Mucosa of gallbladder (tissue), 1 donor: ENCODE measurements around the gene TAPBP. TPM values are rescaled to one million over a fixed set of nuclear protein-coding genes. Genes with fewer than 3 reads are reported as not detected.
A peak's percentile ranks its signal among the peaks of the same experiment; 100 is the strongest.
"Not testable (repeated sequence)": the region's sequence is repeated elsewhere in the genome, so short reads cannot be mapped to it uniquely, and the experiment has no call there.

Experiments used
- DNase-seq: peaks from one replicate; pipeline ENCODE4 v3.0.0-alpha.2; 2020; ENCODE audit warnings: low spot score
- total RNA-seq: library from RNA; stranded (reverse); gene quantifications from one replicate; pipeline ENCODE4 v1.2.1, GENCODE V29; 2021
- donor health status: DM: no; HTN: no; CAD: no.

TAPBP gene
- total RNA-seq = 200 TPM

DNA sequence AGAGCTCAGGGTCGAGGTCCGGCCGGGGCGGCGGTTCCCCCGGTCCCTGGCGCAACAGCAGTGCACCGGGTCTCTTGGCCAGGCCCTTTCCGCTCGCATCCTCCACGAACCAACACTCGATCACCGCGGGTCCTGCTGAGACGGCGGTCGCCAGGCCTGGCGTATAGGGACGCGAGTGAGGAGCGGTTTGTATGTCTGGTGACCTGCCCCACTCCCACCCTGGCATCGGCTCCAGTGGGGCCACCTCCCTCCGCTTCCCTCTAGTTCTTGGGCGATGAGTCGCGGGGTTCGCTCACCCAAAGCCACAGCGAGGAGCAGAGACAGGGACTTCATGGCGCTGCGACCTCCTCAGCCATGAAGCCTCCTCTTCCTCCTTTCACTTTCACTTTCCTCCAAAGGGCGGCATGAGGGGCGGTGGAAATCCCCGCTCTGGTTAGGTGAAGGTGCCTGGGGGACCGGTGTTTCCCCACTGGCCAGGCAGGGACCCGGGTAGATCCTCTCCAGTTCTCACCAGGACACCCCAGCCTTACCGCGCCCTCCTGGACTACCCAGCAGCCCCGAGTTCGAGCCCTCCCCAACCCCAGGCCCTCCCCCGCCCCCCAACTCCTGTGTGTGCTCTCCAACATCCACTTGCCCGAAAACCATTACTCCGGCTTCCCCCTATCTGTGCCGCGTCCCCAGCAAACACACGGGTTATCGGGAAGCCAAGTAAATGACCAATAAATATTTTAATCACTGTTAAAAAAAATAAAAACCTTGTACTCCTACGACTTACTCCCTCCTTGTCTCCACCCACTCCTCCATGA, at the start of gene TAPBP:
TAPBP (minus strand) TSS at position 370 of the 806 bp plus-strand sequence; CDS start at position 333, 37 bp downstream.
- peak; percentile 48 for DNase-seq

DNA sequence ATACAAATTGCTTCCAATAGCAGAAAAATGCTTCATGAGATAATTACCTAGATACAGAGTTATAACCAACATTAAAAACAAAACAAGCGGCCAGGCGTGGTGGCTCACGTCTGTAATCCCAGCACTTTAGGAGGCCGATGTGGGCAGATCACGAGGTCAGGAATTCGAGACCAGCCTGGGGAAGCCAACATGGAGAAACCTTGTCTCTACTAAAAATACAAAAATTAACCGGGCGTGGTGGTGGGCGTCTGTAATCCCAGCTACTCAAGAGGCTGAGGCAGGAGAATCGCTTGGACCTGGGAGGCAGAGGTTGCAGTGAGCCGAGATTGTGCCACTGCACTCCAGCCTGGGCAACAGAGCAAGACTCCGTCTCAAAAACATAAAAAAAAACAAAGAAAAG, 49.6 kb upstream of the TAPBP start:
- DNase-seq = not testable (repeated sequence)

- DNase-seq = no peak
Measured at GRCh38 chr6:33359331-33359730, 45.5 kb upstream of the TAPBP start.

GRCh38 chr6:33357160-33357871, 43.4 kb upstream of the TAPBP start:
- DNase-seq = not testable (repeated sequence)

DNA sequence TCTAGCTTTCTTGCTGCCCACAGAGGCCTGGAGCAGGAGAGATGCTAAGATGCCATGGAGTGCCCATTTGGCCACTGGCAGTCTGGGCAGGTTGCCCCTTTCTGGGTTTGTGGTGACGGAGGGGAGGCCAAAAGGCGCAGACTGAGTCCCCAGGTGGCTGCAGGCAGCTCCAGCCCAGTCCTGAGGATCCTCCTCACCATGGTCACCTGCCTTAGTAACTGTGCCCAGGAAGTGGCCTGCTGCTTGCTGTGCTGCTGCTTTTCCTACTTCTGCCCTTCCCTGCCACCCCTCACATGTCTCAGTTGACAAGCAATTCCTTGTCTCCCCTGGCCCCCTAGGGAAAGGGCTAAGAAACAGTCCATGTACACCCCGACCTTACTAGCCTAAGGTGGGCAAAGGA, 42.4 kb upstream of the TAPBP start:
- DNase-seq = no peak

- not testable (repeated sequence) for DNase-seq
Measured at GRCh38 chr6:33355860-33356259, 42.0 kb upstream of the TAPBP start.

GRCh38 chr6:33347816-33348215, 33.9 kb upstream of the TAPBP start:
- no peak for DNase-seq

GRCh38 chr6:33346972-33347371, 33.1 kb upstream of the TAPBP start:
- not testable (repeated sequence) for DNase-seq

- peak; percentile 61 for DNase-seq
Measured at GRCh38 chr6:33344701-33345697, 31.1 kb upstream of the TAPBP start.

DNA sequence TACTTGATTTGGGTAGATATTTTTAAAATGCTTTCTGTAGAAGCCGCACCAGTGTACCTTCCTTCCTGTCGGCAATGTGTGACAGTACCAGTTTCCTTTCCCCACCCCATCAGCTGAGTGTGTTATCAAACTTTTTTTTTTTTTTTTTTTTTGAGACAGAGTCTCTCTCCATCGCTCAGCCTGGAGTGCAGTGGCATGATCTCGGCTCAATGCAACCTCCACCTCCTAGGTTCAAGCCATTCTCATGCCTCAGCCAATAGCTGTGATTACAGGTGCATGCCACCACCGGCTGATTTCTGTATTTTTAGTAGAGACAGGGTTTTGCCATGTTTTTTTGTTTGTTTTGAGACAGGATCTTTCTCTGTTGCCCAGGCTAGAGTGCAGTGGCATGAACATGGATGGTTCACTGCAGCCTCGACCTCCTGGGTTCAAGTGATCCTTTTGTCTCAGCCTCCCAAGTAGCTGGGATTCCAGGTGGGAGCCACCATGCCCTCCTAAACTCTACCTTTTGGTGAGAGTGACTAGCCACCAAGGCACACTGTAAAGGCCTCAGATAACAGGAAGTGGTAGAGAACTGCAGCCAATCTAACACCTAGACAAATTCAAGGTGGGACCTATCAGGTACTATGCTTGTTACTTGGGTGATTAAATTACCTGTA, 30.2 kb upstream of the TAPBP start:
- DNase-seq = no peak

DNA sequence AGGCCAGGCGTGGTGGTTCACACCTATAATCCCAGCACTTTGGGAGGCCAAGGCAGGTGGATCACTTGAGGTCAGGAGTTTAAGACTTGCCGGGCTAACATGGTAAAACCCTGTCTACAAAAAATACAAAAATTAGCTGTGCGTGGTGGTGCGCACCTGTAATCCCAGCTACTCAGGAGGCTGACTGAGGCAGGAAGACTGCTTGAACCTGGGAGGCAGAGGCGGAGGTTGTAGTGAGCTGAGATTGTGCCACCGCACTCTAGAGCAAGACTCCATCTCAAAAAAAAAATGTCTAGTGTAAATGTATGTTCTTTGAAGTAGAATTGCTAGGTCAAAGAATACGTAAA, 29.7 kb upstream of the TAPBP start:
- DNase-seq = not testable (repeated sequence)

GRCh38 chr6:33339193-33339592, 25.3 kb upstream of the TAPBP start:
- DNase-seq = no peak

DNA sequence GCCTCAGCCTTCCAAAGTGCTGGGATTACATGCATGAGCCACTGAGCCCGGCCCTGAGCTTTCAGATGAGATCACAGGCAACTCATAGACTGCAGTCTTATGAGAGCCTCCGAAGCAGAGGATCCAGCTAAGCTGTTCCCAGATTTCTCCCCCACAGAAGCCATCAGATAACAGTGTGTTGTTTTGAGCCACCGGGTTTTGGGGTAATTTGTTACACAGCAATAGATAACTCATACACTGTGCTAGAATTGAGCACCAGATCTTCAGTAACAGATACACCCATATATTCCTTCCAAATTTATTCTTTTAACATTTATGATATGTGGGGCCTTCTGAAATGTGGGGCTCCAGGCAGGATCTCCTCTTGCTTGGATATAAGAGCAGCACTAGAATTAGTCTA, 22.6 kb upstream of the TAPBP start:
- DNase-seq = no peak

DNA sequence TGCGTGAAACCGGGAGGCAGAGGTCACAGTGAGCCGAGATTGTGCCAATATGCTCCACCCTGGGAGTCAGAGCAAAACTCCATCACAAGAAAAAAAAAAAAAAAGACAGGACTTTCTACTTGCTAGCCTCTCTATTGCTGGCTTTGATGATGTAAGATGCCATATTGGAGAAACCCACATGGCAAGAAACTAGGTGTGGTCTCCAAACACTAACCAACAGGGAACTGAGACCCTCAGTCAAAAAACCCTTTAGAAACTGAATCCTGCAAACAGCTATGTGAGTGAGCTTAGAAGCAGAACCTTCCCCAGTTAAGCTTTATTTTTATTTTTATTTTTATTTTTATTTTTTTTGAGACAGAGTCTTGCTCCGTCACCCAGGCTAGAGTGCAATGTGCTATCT, 22.0 kb upstream of the TAPBP start:
- no peak for DNase-seq

- no peak for DNase-seq
Measured at GRCh38 chr6:33333666-33334065, 19.8 kb upstream of the TAPBP start.

DNA sequence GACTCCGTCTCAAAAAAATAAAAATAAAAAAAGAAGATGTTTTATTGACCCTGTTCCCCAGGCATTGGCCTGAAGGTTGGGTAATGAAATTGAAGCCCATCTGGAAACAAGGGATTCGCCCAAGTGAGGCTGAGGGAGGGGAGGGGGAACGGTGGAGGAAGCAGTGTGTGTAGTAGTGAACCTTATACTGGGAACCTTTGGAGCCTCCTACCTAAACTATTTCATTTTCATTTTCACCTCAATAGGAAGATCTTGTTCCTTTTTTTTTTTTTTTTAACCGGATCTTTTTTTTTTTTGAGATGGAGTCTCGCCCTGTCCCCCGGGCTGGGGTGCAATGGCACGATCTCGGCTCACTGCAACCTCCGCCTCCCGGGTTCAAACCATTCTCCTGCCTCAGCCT, 16.9 kb upstream of the TAPBP start:
- no peak for DNase-seq

DNA sequence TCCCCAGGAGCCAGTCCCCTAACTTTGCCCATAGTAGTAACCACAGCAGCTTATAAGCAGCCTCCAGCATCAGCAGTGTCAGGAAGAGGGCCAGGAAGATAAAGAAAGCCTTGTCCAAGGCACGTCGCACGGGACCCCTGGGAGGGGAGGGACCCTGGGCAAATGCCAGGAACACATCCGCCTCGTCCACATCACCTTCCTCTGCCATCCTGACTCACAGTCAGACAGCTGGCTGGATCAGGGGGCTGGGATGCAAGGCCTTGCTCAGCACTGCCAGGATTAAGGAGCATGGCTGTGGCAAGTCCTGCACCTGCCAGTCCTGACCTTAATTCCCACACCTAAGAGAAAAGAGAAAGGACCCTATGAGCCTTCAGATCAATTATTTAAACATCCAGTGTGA, 15.2 kb upstream of the TAPBP start:
- no peak for DNase-seq

- no peak for DNase-seq
Measured at GRCh38 chr6:33324125-33324524, 10.2 kb upstream of the TAPBP start.

- DNase-seq = no peak
Measured at GRCh38 chr6:33323623-33323948, 9.7 kb upstream of the TAPBP start.

DNA sequence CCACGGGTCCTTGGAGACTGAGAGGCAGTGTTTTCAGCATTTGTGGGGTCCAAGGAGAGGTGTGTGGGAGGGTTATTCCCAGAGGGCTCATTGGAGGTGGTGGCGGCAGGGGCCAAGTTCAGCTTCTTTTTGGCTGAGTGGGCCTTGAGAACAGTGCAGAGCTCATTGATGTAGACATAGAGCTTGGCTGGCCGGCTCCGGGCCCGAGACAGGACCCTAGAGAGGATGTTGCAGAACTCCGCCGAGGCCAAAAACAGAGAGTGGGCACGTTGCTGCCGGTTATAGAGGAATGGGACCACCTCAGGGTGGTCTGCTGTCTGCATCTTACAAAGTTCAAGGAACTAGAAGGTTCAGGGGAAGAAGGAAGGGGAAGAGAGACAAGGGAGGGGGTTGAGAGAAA, 7.3 kb upstream of the TAPBP start:
- no peak for DNase-seq

DNA sequence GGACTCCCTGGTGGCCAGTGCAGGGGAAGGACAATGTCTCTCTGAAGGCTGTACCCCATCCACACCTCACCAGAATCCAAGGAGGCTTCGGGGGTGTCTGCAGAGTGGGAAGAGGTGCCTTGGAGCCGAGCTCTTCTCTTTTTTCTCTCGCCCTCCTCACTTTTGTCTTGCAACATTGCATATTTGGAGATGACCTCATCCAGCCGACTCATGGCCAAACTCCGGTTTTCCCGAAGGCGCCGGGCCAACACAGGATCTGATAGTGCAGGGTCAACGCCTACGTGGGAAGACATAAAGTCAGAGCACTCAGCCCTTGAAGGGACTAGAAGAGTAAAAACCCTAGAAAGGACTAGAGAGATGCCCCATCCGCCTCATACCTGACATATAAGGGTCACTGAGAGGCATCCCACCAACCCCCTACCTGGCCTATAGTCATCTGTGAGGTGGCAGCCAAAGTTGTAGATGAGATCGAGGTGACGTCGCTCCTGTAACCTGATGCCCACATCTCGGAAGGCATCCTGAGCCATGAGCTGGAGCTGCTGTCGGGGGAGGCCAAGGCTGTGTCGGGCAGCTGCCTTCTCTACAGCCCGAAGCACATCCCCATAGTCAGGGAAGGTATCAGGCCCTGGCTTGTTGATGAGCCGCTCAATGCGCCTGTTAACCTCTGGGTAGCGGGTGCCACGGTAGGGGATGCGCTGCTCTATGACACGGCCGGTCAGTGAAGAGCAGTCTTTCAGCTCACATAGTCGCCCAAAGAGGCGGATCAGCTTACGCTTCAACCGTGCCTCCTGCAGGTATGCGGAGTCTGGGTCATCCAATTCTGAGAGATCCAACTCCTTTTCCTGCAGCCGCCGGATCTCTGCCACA, 6.7 kb upstream of the TAPBP start:
- no peak for DNase-seq
